IPS-20b (cell line): ENCODE results near the gene DNM2.
A peak's percentile ranks its signal among the peaks of the same experiment; 100 is the strongest.

Experiments
- H3K27ac ChIP-seq: one replicate; pipeline ENCODE4 v1.5.1; 2013; ENCODE audit warnings: low read length
- H3K27me3 ChIP-seq: 2 replicates; pipeline ENCODE4 v1.6.1; 2013; ENCODE audit warnings: mild to moderate bottlenecking, low read length, inconsistent platforms; ENCODE audit not compliant: insufficient read depth
- H3K36me3 ChIP-seq: 2 replicates; pipeline ENCODE4 v1.6.1; 2013; ENCODE audit warnings: low read depth, mild to moderate bottlenecking, inconsistent platforms, low read length, moderate library complexity; ENCODE audit not compliant: insufficient read depth
- H3K4me1 ChIP-seq: 2 replicates; pipeline ENCODE4 v1.6.1; 2013; ENCODE audit warnings: mild to moderate bottlenecking, control low read depth, inconsistent platforms, low read length, moderate library complexity; ENCODE audit not compliant: insufficient read depth
- H3K4me3 ChIP-seq: 2 replicates; pipeline ENCODE4 v1.5.1; 2013; ENCODE audit warnings: mild to moderate bottlenecking, low read length, inconsistent platforms
- H3K9ac ChIP-seq: 2 replicates; pipeline ENCODE4 v1.6.1; 2013; ENCODE audit warnings: low read depth, mild to moderate bottlenecking, inconsistent platforms, low read length, moderate library complexity
- H3K9me3 ChIP-seq: 2 replicates; pipeline ENCODE4 v1.6.1; 2013; ENCODE audit warnings: mild to moderate bottlenecking, low read depth, low read length, inconsistent platforms; ENCODE audit not compliant: insufficient read depth

DNM2 gene

DNA sequence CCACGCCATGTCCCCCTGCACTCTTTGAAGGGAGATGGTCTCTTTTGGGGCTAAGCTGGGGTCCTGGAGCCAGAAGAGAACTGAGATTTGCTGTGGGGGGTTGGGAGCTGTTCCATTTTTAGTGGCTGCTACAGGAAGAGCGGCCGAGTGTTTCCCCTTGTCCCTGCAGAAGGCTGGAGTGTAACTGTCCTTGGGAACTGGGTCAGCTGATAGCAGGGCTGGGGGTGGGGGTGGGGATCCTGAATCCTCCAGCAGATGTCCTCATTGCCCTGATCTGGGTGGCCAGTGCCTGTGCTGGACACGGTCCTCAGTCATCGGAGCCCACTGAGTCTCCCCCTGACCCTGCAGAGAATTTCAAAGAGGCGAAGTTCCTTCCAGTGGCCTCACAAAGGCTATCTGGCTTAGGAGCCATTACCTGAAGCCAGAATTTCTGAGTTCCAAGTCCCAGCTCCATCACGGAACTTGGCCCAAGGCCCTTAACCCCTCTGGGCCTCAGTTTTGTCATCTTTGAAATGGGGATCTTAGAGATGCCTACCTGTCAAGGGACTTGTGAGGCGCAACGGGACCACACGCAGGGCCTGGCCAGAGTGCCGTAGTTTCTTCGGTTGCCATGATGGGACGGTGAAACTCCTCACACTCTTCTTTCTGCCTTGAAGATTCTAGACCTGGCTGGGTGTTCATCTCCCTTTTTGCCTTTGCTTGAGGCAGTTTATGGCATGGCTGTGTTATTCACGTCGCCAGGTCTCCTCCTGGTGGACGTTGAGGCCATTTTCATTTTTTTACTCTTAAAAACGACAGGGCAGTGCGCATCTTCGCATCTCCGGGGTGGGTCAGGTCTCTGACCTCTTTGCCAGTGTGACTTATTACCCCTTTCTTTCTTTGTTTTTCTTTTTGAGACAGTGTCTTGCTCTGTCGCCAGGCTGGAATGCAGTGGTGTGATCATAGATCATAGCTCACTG lies 51.9 kb downstream of the DNM2 start:
- no peaks in the 10 kb centered on the region for H3K9me3 ChIP-seq
- no peaks in the 10 kb centered on the region for H3K4me1 ChIP-seq
- peaks cover 16% of the 10 kb centered on the region for H3K36me3 ChIP-seq
- no peak overlapping the region for H3K4me3 ChIP-seq
- H3K27ac ChIP-seq, result no peak overlapping the region
- H3K27me3 ChIP-seq, result no peaks in the 10 kb centered on the region
- H3K9ac ChIP-seq, result 0 out of 2 replicates have a peak overlapping the region, but pooled peaks have one; percentile 10

DNA sequence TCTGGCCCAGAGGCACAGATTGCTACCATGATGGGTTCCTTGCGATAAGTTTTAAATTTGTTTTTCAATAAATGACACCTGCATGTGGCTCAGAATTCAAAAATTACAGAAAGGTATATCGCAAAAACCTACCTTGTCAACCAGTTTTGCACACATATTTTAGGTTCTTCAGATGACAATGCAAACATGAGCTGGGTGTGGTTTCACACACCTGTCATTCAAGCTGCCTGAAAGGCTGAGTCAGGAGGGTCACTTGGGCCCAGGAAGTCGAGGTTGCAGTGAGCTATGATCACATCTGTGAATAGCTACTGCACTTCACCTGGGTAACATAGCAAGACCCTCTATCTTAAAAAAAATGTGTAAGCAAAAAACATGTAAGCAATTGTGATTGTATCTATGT lies 56.1 kb downstream of the DNM2 start:
- Histone ChIP-seq H3K4me3 (no peak overlapping the region), H3K36me3 (peaks cover 48% of the 10 kb centered on the region), H3K27me3 (no peaks in the 10 kb centered on the region), H3K9ac (no peak overlapping the region), H3K27ac (no peak overlapping the region), H3K4me1 (no peaks in the 10 kb centered on the region), H3K9me3 (no peaks in the 10 kb centered on the region)

GRCh38 chr19:10774893-10775292 lies 57.0 kb downstream of the DNM2 start:
- H3K4me1 ChIP-seq, result no peaks in the 10 kb centered on the region
- H3K27ac ChIP-seq, result no peak overlapping the region
- peaks cover 57% of the 10 kb centered on the region for H3K36me3 ChIP-seq
- no peak overlapping the region for H3K9ac ChIP-seq
- no peak overlapping the region for H3K4me3 ChIP-seq
- H3K27me3 ChIP-seq, result no peaks in the 10 kb centered on the region
- H3K9me3 ChIP-seq, result no peaks in the 10 kb centered on the region

DNA sequence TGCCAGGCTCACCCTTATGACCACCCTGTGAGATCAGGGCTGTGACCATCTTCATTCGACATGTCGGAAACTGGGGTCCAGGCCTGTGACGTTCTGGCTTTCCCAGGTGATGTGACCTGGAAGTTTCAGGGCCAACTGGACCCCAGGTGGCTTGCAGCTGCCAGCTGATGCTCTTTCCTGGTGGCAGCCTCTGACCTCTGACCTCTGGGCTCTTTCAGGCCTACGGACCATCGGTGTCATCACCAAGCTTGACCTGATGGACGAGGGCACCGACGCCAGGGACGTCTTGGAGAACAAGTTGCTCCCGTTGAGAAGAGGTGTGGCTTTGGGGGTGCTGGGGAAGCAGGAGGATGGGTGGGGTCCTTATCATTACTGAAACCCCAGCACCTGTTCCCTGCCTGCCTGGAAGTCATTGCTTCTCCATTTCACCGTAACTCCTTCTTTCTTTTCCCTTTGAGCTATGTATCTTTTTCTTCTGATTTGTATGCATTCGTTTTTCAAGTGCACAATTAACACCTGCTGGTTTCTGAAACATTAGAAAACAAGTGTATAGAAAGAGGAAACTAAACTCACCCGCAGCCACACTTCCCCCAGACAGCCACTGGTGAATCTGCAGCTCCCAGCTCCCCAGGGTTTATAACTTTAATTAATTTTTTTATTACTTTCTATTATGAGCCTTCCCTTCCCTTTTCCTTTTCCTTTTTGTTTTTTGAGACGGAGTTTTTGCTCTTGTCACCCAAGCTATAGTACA lies 59.2 kb downstream of the DNM2 start:
- Histone ChIP-seq H3K4me3 (no peak overlapping the region), H3K9ac (no peak overlapping the region), H3K27me3 (no peaks in the 10 kb centered on the region), H3K4me1 (no peaks in the 10 kb centered on the region), H3K9me3 (no peaks in the 10 kb centered on the region), H3K36me3 (peaks cover 76% of the 10 kb centered on the region), H3K27ac (no peak overlapping the region)

DNA sequence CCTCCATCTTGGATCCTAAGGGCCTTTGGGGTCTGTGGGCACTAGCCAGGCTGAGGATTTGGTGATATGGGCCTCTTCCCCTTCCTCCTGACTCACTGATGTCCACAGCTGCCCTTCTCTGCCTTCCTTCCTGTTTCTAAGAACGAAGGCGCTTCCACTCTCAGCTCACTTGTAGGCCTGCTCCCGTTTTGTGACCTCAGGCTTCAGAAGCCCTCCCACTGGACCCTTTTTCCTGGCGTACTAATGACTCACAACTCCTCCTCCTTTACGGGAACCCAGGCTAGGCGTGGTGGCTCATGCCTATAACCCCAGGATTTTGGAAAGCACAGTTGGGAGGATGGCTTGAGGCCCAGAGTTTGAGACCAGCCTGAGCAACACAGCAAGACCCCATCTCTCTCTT lies 62.5 kb downstream of the DNM2 start:
- Histone ChIP-seq H3K4me3 (no peak overlapping the region), H3K9ac (no peak overlapping the region), H3K36me3 (peaks cover 79% of the 10 kb centered on the region), H3K9me3 (no peaks in the 10 kb centered on the region), H3K27ac (no peak overlapping the region), H3K4me1 (no peaks in the 10 kb centered on the region), H3K27me3 (no peaks in the 10 kb centered on the region)

DNA sequence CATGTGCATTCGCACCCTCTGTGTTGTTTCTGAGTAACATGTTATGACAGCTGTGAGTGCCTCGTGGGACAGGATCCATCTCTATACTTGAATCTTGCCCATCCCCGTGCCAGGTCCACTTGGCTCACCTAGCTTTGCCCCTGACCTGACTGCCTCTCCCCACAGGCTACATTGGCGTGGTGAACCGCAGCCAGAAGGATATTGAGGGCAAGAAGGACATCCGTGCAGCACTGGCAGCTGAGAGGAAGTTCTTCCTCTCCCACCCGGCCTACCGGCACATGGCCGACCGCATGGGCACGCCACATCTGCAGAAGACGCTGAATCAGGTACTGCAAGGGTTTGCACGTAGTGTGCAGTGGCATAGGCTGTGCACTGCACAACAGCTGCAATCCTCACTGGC lies 64.9 kb downstream of the DNM2 start:
- H3K27me3 ChIP-seq, result no peaks in the 10 kb centered on the region
- H3K9ac ChIP-seq, result no peak overlapping the region
- no peak overlapping the region for H3K27ac ChIP-seq
- H3K9me3 ChIP-seq, result no peaks in the 10 kb centered on the region
- H3K4me1 ChIP-seq, result no peaks in the 10 kb centered on the region
- H3K36me3 ChIP-seq, result peaks cover 76% of the 10 kb centered on the region
- H3K4me3 ChIP-seq, result no peak overlapping the region

GRCh38 chr19:10784257-10784656 lies 66.4 kb downstream of the DNM2 start:
- Histone ChIP-seq H3K4me1 (no peaks in the 10 kb centered on the region), H3K36me3 (peaks cover 78% of the 10 kb centered on the region)

DNA sequence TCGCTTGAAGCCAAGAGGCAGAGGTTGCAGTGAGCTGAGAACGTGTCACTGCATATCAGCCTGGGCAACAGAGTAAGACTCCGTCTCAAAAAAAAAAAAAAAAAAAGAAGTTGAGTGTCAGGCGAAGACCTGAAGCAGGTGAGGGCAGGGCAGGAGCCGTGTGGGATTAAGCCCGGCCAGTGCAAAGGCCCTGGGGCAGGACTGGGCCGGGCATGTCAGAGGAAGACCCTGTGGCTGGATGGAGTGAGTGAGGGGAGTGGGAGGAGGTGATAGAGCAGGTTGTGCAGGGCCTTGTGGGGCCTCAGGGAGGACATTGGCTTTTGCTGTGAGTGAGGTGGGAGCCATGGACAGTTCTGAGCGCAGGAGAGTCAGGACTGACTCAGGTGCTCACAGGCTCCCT lies 70.3 kb downstream of the DNM2 start:
- peaks cover 61% of the 10 kb centered on the region for H3K36me3 ChIP-seq
- no peak overlapping the region for H3K9ac ChIP-seq
- H3K9me3 ChIP-seq, result no peaks in the 10 kb centered on the region
- no peak overlapping the region for H3K27ac ChIP-seq
- no peaks in the 10 kb centered on the region for H3K27me3 ChIP-seq
- no peak overlapping the region for H3K4me3 ChIP-seq
- no peaks in the 10 kb centered on the region for H3K4me1 ChIP-seq

More at GRCh38 chr19:10784257-10784656, 66.4 kb downstream of the DNM2 start:
- Histone ChIP-seq H3K4me3 (no peak overlapping the region), H3K9me3 (no peaks in the 10 kb centered on the region), H3K27ac (no peak overlapping the region), H3K9ac (no peak overlapping the region), H3K27me3 (no peaks in the 10 kb centered on the region)

- Histone ChIP-seq H3K27ac (no peak overlapping the region), H3K9me3 (no peaks in the 10 kb centered on the region), H3K27me3 (no peaks in the 10 kb centered on the region), H3K36me3 (peaks cover 63% of the 10 kb centered on the region), H3K4me1 (no peaks in the 10 kb centered on the region), H3K4me3 (no peak overlapping the region), H3K9ac (no peak overlapping the region)
Observed at GRCh38 chr19:10789866-10790265, 72.0 kb downstream of the DNM2 start.

- Histone ChIP-seq H3K27me3 (no peaks in the 10 kb centered on the region), H3K9me3 (no peaks in the 10 kb centered on the region), H3K27ac (no peak overlapping the region), H3K4me3 (no peak overlapping the region), H3K4me1 (no peaks in the 10 kb centered on the region), H3K36me3 (peaks cover 74% of the 10 kb centered on the region), H3K9ac (no peak overlapping the region)
Observed at GRCh38 chr19:10796653-10797052, 78.8 kb downstream of the DNM2 start.

- Histone ChIP-seq H3K9ac (no peak overlapping the region), H3K9me3 (no peaks in the 10 kb centered on the region), H3K4me3 (no peak overlapping the region), H3K36me3 (peaks cover 78% of the 10 kb centered on the region), H3K27ac (no peak overlapping the region), H3K27me3 (no peaks in the 10 kb centered on the region), H3K4me1 (no peaks in the 10 kb centered on the region)
Observed at GRCh38 chr19:10797078-10797477, 79.2 kb downstream of the DNM2 start.
